ENCODE data around the gene ERC2.

The ERC2 gene

GRCh38 chr3:55775366-55776154, 692.7 kb downstream of the ERC2 start:
- TF ChIP-seq CTCF (conservative IDR thresholded peaks at IDR 0.05; ENCODE audit: low read length) (no peak), EZH2phosphoT487 (IDR thresholded peaks at IDR 0.05; ENCODE audit: borderline replicate concordance) (no peak)
- Histone ChIP-seq H3F3A (ENCODE audit: low read depth) (no peaks in the 10 kb centered on the region), H3K79me2 (ENCODE audit: insufficient read depth, low read length) (no peaks in the 10 kb centered on the region), H3K9ac (ENCODE audit: low read depth, low read length, poor library complexity, severe bottlenecking) (no peak overlapping the region), H3K4me3 (ENCODE audit: low read length, poor library complexity, severe bottlenecking) (no peak overlapping the region), H3K36me3 (ENCODE audit: insufficient read depth, low read length) (no peaks in the 10 kb centered on the region), H3K4me1 (ENCODE audit: insufficient read depth, low read length, poor library complexity, severe bottlenecking) (no peaks in the 10 kb centered on the region), H3K27me3 (ENCODE audit: insufficient read depth, low read length, poor library complexity, severe bottlenecking) (no peaks in the 10 kb centered on the region), H2AFZ (ENCODE audit: low read length) (no peak overlapping the region), H3K9me2 (replicated peaks; ENCODE audit: low read depth, low read length) (no peaks in the 10 kb centered on the region), H4K20me1 (ENCODE audit: insufficient read depth, low read length, poor library complexity, severe bottlenecking) (no peaks in the 10 kb centered on the region), H3K4me2 (ENCODE audit: low read depth, low read length, poor library complexity, severe bottlenecking) (no peak overlapping the region), H3K9me3 (ENCODE audit: insufficient read depth, low read depth, low read length) (no peaks in the 10 kb centered on the region)

DNA sequence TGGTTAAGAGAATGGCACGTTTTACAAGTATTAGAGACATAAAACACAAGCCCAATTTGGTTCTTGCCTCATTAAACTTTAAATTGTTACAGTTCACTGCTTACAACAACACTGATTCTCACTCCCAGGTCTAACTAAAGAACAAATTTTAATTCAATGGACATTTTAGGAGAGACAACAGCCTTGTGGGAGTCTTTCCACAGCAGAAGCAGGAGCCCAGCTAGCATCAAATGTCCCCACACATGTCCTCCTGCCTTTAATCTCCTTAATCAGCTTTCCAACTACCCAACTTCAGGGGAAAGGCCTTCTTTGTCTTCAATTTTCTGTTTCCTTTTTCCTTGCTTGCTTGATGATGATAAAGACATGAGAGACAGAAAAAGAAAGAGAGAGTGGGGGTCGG, 693.4 kb downstream of the ERC2 start:
- Histone ChIP-seq H3K9me3 (ENCODE audit: insufficient read depth, low read depth, low read length) (no peaks in the 10 kb centered on the region), H3K4me1 (ENCODE audit: insufficient read depth, low read length, poor library complexity, severe bottlenecking) (no peaks in the 10 kb centered on the region), H3F3A (ENCODE audit: low read depth) (no peaks in the 10 kb centered on the region), H4K20me1 (ENCODE audit: insufficient read depth, low read length, poor library complexity, severe bottlenecking) (no peaks in the 10 kb centered on the region), H3K4me3 (ENCODE audit: low read length, poor library complexity, severe bottlenecking) (no peak overlapping the region), H3K79me2 (ENCODE audit: insufficient read depth, low read length) (no peaks in the 10 kb centered on the region), H2AFZ (ENCODE audit: low read length) (no peak overlapping the region), H3K27me3 (ENCODE audit: insufficient read depth, low read length, poor library complexity, severe bottlenecking) (no peaks in the 10 kb centered on the region), H3K9ac (ENCODE audit: low read depth, low read length, poor library complexity, severe bottlenecking) (no peak overlapping the region), H3K4me2 (ENCODE audit: low read depth, low read length, poor library complexity, severe bottlenecking) (no peak overlapping the region), H3K36me3 (ENCODE audit: insufficient read depth, low read length) (no peaks in the 10 kb centered on the region), H3K9me2 (replicated peaks; ENCODE audit: low read depth, low read length) (no peaks in the 10 kb centered on the region)
- no peak for TF ChIP-seq EZH2phosphoT487 (IDR thresholded peaks at IDR 0.05; ENCODE audit: borderline replicate concordance)
- no peak for TF ChIP-seq CTCF (conservative IDR thresholded peaks at IDR 0.05; ENCODE audit: low read length)

GRCh38 chr3:55771503-55771902, 696.8 kb downstream of the ERC2 start:
- Histone ChIP-seq H3F3A (ENCODE audit: low read depth) (no peaks in the 10 kb centered on the region), H2AFZ (ENCODE audit: low read length) (no peak overlapping the region), H3K27me3 (ENCODE audit: insufficient read depth, low read length, poor library complexity, severe bottlenecking) (no peaks in the 10 kb centered on the region), H3K4me1 (ENCODE audit: insufficient read depth, low read length, poor library complexity, severe bottlenecking) (no peaks in the 10 kb centered on the region), H3K36me3 (ENCODE audit: insufficient read depth, low read length) (no peaks in the 10 kb centered on the region), H3K4me3 (ENCODE audit: low read length, poor library complexity, severe bottlenecking) (no peak overlapping the region), H4K20me1 (ENCODE audit: insufficient read depth, low read length, poor library complexity, severe bottlenecking) (no peaks in the 10 kb centered on the region), H3K79me2 (ENCODE audit: insufficient read depth, low read length) (no peaks in the 10 kb centered on the region), H3K9me3 (ENCODE audit: insufficient read depth, low read depth, low read length) (no peaks in the 10 kb centered on the region), H3K9ac (ENCODE audit: low read depth, low read length, poor library complexity, severe bottlenecking) (no peak overlapping the region), H3K9me2 (replicated peaks; ENCODE audit: low read depth, low read length) (no peaks in the 10 kb centered on the region), H3K4me2 (ENCODE audit: low read depth, low read length, poor library complexity, severe bottlenecking) (no peak overlapping the region)
- TF ChIP-seq EZH2phosphoT487 (IDR thresholded peaks at IDR 0.05; ENCODE audit: borderline replicate concordance) (no peak), CTCF (conservative IDR thresholded peaks at IDR 0.05; ENCODE audit: low read length) (no peak)
